ENCODE measurements around the gene FYB2.

DNA sequence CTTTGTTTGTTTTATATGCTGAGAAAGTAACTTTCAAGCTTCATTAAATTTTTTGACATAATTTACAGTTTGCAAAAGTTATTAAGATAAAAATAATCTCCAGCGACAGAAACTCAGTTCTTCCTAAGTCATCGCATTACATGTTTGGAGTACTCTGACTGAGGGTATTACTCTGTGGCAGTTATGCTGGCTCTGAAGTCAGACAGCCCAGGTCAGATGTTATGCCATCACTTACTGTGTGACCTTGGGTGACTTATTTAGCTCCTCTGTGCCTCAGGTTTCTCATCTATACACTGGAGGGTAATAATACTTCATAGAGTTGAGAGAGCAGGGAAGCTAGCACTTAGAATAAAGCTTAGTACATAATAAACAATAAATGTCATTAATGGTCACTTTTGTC is 147.7 kb downstream of the FYB2 start:
- TF ChIP-seq, protein P1, sequence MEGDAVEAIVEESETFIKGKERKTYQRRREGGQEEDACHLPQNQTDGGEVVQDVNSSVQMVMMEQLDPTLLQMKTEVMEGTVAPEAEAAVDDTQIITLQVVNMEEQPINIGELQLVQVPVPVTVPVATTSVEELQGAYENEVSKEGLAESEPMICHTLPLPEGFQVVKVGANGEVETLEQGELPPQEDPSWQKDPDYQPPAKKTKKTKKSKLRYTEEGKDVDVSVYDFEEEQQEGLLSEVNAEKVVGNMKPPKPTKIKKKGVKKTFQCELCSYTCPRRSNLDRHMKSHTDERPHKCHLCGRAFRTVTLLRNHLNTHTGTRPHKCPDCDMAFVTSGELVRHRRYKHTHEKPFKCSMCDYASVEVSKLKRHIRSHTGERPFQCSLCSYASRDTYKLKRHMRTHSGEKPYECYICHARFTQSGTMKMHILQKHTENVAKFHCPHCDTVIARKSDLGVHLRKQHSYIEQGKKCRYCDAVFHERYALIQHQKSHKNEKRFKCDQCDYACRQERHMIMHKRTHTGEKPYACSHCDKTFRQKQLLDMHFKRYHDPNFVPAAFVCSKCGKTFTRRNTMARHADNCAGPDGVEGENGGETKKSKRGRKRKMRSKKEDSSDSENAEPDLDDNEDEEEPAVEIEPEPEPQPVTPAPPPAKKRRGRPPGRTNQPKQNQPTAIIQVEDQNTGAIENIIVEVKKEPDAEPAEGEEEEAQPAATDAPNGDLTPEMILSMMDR (IDR thresholded peaks at IDR 0.05) = no peak
- TF ChIP-seq POLR2A (IDR thresholded peaks at IDR 0.05) = no peak

Measured in sigmoid colon (tissue), 3 donors.